H54 (cell line): ENCODE data around the gene CLEC18C.
A peak's percentile ranks its signal among the peaks of the same experiment; 100 is the strongest.
"Not testable (repeated sequence)": the region's sequence is repeated elsewhere in the genome, so short reads cannot be mapped to it uniquely, and the experiment has no call there.

ENCODE experiments used
- DNase-seq: peaks from one replicate; pipeline ENCODE4 v3.0.0; 2011; ENCODE audit warnings: low spot score, mixed read lengths; ENCODE audit not compliant: insufficient read length
- FAIRE-seq: peaks from 3 replicates; lab custom pipeline; 2011; peaks lifted over from hg19 to GRCh38; lab: Jason Lieb, UNC

Gene CLEC18C

DNA sequence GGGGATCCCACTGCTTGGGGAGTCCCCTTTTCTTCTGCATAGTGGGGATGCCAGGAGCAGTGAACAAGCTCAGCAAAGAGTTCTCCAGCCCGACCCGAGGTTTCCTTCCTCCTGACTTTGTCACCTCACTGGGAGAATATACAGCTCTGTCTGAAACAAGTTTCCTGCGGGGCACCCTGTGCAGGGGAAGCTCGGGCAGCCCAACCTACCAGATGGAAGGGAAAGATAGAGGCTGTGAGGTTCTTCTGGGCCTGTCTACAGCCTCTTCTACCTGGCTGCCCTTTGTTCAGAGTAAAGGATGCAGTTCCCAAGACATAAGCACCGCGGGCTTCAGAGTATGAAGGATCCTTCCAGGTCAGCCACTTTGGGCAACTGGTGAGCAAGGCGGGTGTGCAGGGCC is 24.0 kb downstream of the CLEC18C start:
- FAIRE-seq, DNase-seq: not testable (repeated sequence)

DNA sequence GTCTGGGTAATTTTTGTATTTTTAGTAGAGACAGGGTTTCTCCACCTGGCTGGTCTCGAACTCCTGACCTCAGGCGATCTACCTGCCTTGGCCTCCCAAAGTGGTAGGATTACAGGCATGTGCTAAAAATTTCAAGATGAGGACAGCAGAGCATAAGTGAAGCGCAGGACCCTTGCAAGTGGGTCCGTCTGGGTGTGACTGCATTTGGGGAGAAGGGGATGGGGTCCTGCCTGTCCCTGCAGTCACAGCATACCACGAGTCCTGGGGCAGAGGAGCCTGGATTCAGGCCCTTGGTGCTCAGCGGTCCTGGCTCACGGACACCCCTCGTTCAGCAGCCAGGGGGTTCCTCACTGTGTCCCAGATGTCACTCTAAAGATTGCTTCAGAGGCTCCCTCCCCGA is 24.6 kb downstream of the CLEC18C start:
- not testable (repeated sequence) for DNase-seq, FAIRE-seq

DNA sequence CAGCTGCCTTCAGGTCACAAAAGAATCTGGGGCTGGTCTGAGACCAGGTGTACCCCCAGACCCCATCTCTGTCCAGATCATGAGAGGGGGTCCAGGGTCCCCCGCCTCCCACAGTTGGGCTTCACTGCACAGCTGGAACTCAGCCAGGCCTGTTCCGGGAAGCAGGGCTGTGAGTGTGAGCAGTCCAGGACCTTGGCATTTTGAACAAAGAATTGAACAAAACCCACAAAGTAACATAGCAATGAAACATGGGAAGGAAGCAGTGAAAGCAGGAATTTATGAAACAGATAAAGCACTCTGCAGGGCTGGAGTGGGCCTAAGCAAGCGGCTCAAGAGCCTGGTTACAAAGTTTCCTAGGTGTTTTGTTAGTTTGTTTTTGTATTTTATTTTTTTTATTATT is 25.1 kb downstream of the CLEC18C start:
- DNase-seq, result peak; percentile 1
- FAIRE-seq, result not testable (repeated sequence)

DNA sequence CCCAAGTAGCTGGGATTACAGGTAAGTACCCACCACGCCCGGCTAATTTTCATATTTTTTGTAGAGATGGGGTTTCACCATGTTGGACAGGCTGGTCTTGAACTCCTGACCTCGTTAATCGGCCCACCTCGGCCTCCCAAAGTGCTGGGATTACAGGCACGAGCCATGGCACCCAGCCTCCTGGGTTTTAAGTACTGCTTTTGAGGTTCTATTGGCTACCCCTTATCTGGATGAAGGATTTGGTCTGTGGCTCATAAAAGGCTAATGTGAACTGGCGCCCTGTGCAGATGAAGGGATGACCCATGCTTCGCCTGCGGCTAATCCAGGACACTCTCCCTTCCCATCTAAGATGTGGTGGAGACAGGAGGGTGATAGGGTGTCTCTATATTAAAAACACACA is 25.6 kb downstream of the CLEC18C start:
- not testable (repeated sequence) for DNase-seq, FAIRE-seq

DNA sequence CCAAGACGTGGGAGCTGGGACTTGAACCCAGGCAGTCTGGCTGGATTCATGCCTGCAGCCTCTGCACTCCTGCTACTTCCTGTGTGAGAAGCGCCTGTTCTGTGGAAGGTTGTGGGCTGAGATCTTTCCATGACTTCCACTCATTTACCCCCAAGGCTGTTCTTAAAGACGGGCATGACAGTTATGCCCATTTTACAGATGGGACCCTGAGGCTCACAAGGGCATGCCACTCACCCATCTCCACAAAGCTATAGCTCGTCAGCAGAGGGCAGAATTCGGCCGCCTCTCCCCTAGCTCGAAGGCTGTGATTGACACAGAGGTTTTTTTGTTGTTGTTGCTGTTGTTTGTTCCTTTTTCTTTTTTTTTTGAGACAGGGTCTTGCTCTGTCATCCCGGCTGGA is 26.5 kb downstream of the CLEC18C start:
- not testable (repeated sequence) for FAIRE-seq, DNase-seq

DNA sequence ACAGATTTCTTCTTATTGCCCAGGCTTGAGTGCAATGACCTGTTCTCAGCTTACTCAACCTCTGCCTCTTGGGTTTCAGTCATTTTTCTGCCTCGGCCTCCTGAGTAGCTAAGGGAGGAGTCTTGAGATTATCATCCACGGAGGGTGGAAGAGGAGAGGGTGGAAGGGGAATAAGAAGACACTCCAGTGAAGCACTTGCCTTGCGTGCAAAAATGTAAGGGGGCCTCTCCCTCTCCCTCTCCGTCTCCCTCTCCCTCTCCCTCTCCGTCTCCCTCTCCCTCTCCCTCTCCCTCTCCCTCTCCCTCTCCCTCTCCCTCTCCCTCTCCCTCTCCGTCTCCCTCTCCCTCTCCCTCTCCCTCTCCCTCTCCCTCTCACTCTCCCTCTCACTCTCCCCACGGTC is 29.9 kb downstream of the CLEC18C start:
- FAIRE-seq, DNase-seq: not testable (repeated sequence)

DNA sequence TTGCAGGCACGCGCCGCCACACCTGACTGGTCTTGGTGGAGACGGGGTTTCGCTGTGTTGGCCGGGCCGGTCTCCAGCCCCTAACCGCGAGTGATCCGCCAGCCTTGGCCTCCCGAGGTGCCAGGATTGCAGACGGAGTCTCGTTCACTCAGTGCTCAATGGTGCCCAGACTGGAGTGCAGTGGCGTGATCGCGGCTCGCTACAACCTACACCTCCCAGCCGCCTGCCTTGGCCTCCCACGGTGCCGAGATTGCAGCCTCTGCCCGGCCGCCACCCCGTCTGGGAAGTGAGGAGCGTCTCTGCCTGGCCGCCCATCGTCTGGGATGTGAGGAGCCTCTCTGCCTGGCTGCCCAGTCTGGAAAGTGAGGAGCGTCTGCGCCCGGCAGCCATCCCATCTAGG is 30.4 kb downstream of the CLEC18C start:
- not testable (repeated sequence) for FAIRE-seq, DNase-seq

DNA sequence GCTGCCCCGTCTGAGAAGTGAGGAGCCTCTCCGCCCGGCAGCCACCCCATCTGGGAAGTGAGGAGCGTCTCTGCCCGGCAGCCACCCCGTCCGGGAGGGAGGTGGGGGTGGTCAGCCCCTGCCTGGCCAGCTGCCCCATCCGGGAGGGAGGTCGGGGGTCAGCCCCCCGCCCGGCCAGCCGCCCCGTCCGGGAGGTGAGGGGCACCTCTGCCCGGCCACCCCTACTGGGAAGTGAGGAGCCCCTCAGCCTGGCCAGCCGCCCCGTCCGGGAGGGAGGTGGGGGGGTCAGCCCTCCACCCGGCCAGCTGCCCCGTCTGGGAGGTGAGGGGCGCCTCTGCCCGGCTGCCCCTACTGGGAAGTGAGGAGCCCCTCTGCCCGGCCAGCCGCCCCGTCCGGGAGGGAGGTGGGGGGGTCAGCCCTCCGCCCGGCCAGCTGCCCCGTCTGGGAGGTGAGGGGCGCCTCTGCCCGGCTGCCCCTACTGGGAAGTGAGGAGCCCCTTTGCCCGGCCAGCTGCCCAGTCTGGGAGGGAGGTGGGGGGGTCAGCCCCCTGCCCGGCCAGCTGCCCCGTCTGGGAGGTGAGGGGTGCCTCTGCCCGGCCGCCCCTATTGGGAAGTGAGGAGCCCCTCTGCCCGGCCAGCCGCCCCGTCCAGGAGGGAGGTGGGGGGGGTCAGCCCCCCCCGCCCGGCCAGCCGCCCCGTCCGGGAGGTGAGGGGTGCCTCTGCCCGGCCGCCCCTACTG is 31.2 kb downstream of the CLEC18C start:
- not testable (repeated sequence) for FAIRE-seq, DNase-seq

DNA sequence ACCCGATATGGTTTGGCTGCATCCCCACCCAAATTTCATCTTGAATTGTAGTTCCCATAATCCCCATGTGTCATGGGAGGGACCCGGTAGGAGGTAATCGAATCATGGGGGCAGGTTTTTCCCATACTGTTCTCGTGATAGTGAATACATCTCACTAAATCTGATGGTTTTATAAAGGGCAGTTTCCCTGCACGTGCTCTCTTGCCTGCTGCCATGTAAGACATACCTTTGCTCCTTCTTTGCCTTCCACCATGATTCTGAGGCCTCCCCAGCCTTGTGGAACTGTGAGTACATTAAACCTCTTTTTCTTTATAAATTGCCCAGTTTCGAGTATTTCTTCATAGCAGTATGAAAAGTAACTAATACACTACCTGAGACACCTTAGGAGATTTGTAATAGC is 32.8 kb downstream of the CLEC18C start:
- DNase-seq, FAIRE-seq: not testable (repeated sequence)

DNA sequence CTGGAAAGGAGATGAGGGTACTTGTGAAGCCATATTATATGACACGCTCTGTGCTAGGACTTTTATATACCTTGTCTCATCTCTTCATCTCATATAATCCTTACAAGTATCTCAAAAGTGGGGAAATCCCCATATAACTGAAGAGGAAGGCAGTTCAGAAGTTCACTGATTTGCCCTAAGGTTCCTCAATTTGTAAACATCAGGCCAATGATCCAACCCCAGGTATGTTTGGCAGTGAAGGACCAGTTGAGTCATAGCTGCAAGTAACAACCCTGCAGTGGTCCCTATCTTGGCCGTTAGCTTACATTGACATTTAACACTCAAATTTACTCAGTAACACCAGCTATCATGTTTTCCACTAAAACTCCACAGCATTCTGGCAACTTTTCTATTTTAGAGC is 45.0 kb downstream of the CLEC18C start:
- not testable (repeated sequence) for DNase-seq, FAIRE-seq

DNA sequence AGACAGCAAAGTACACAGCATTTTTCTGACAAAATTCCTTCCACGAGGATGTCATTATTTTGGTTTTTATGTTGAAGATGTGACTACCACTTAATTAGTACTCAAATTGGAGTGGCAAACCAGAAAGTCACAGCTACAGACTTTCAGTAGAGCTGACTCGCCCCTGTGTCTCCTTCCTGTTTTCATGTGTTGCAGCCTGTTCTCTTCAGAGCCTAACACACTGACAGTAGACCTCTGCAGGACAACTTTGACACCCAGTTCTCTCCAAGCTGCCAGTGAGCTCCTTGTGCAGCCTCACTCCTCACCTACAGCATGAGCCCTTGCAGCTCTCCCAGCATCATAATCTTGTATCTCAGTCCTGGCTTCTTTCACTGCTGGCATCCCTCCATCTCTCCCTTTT is 49.0 kb downstream of the CLEC18C start:
- DNase-seq, result not testable (repeated sequence)

DNA sequence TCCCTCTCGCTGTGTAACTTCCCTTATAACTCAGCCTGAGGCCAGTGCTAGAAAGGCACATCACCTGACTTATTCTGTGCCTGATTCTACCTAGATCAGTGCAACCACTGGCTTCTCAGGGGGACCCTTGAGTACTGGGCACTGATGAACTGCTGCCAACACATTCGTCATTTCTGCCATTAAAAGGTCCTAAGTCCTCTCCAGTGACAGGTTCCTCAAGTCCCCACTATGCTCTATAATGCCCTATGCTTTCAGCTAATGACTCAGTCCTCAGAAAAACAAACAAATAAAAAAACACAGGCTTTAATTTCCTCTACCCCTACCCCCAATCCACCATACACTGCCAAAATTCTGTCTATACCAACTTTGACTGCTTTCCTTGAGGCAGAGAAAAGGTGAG is 49.6 kb downstream of the CLEC18C start:
- not testable (repeated sequence) for FAIRE-seq, DNase-seq

More for the DNA sequence above, 49.0 kb downstream of the CLEC18C start:
- not testable (repeated sequence) for FAIRE-seq

DNA sequence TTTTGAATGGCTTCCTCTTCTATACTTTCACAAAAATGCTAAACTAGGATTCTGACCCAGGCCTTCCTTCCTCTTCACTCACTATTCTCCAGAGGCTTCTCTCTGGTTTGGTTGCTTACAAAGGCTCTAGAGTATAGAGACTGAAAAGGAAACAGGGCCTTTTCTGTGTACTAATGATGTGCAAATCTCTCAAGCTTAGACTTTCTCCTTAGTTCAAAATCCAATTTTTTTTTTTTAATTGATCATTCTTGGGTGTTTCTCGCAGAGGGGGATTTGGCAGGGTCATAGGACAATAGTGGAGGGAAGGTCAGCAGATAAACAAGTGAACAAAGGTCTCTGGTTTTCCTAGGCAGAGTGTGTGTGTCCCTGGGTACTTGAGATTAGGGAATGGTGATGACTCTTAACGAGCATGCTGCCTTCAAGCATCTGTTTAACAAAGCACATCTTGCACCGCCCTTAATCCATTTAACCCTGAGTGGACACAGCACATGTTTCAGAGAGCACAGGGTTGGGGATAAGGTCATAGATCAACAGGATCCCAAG is 50.5 kb downstream of the CLEC18C start:
- not testable (repeated sequence) for DNase-seq, FAIRE-seq

DNA sequence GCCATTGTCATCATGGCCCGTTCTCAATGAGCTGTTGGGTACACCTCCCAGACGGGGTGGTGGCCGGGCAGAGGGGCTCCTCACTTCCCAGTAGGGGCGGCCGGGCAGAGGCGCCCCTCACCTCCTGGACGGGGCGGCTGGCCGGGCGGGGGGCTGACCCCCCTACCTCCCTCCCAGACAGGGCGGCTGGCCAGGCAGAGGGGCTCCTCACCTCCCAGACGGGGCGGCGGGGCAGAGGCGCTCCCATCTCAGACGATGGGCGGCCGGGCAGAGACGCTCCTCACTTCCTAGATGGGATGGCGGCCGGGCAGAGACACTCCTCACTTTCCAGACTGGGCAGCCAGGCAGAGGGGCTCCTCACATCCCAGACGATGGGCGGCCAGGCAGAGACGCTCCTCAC is 51.1 kb downstream of the CLEC18C start:
- DNase-seq, FAIRE-seq: not testable (repeated sequence)

DNA sequence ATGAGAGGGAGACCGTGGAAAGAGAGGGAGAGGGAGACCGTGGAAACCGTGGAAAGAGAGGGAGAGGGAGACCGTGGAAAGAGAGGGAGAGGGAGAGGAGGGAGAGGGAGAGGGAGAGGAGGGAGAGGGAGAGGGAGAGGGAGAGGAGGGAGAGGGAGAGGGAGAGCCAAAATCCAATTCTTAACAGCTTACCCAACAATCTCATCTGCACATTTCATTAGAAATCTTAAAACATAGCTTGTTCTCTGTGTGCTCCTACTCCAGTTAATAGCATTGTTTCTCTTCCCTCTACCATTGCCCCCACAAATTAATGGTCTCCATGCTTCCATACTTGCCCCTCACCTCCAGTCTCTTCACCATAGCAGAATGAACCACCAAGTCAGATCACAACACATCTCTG is 51.8 kb downstream of the CLEC18C start:
- not testable (repeated sequence) for FAIRE-seq, DNase-seq

DNA sequence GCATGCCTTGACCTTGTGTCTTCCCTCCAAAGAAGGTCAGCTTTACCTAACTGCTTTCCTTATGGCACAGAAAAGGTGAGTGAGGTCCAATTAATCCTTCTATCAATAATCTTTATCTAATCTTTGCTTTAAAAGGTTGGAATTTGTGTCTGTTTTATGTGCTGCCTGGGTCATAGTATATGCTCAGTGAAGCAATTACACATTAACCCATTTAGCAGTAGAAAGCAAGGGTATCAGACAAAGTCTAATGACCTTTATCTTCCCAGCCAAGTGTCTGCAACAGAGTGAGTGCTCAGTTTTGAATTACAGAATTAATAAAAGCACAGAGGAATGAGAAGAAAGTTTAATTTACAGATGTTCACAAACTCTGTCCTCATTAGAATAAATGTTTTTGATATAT is 52.4 kb downstream of the CLEC18C start:
- DNase-seq, FAIRE-seq: not testable (repeated sequence)

DNA sequence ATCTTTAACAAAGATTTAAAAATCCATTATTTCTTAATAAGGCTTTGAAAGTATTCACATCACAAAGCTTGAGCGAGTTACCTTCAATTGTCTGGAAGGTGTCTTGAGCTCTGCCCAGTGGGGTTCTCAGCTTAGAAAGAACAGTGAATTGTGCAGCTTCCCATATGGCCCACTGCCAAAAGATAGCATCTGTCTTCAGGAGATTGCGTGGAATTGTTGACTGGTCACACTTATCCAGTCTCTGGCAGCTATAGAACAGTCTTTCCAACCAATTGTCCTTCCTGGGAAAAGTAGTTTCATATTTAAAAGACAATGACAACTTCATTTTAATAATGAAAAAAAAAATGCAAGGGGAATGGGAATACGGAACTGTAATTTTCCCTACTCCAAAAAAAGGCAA is 58.2 kb downstream of the CLEC18C start:
- not testable (repeated sequence) for FAIRE-seq, DNase-seq
